ENCODE results near the gene SRRT. TPM values are rescaled to one million over a fixed set of nuclear protein-coding genes. Genes with fewer than 3 reads are reported as not detected.

Gene SRRT
- total and polyA plus RNA-seq, 10 of the 15 experiments (the other 5 are each of a cell fraction or from before 2014, with no cell fraction given) = 11.1 to 254 (median 111) TPM

DNA sequence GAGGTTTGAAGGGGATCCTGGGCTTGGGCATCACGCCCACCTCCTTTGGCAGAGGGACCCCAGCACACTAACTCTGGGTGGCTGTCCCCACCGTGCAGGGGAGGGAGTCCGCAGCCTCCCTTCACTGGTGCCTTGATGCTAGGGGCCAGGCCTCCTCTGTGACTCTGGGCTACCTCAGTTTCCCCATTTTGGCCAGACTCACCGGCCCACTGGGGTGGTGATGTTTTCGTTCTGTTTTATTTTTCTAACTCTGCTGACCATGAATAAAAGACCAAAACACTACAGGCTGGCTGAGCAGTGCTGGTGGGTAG, 8.2 kb upstream of the SRRT start:
- DNase-seq (ENCODE audit: low read depth, low spot score) (no peak), FAIRE-seq (no peak), ATAC-seq (no peak)
- H3K4me3 ChIP-seq = peak overlapping the region; percentile 94; the same call in 1 of the 2 replicates
- TF ChIP-seq NFYA (IDR thresholded peaks at IDR 0.05; ENCODE audit: borderline replicate concordance, low read depth, low read length) (no peak), POLR2A (IDR thresholded peaks at IDR 0.05; ENCODE audit: low read depth, low read length) (peak; percentile 20; the same call in 1 of the 2 replicates), CEBPB (IDR thresholded peaks at IDR 0.05; ENCODE audit: borderline replicate concordance in 1 of 2, low read depth in 2 of 2, low read length in 2 of 2) (no peak), RELA (IDR thresholded peaks at IDR 0.05; ENCODE audit: borderline replicate concordance, partially characterized antibody) (no peak), STAT1 (conservative IDR thresholded peaks at IDR 0.05) (no peak)
- peak overlapping the region; percentile 35; the same call in 1 of the 2 replicates for H2AFZ ChIP-seq (ENCODE audit: control insufficient read depth, low read depth, low read length)
- peak overlapping the region; percentile 95 for H3K9ac ChIP-seq (ENCODE audit: control insufficient read depth, insufficient read depth, low read length)
- WGBS (ENCODE audit: insufficient coverage, insufficient replicate concordance, low lambda C conversion rate, missing lambda C conversion rate) = 33% methylated on average over 5 of the region's 5 CpGs
- H3K9me3 ChIP-seq (replicated peaks; ENCODE audit: control insufficient read depth, insufficient read depth, low read length) = no peaks in the 10 kb centered on the region
- H4K20me1 ChIP-seq (ENCODE audit: control insufficient read depth, insufficient read depth) = no peaks in the 10 kb centered on the region
- peaks cover 22% of the 10 kb centered on the region for H3K79me2 ChIP-seq (ENCODE audit: control insufficient read depth, insufficient read depth, low read length)
- CTCF ChIA-PET = interaction anchor here (1.1 to 1.3 kb wide), 2 partner anchors 14 to 66 kb away, joined by 3 read pairs; partner anchors contain the start of gene SLC12A9
- peak overlapping the region; percentile 92 for H3K27ac ChIP-seq (ENCODE audit: control insufficient read depth, insufficient read depth)
- POLR2A ChIA-PET = interaction anchor here (0.7 to 0.8 kb wide), 3 partner anchors 23 to 260 kb away, joined by 3 to 4 read pairs (median 3); partner anchors contain the start of genes MOSPD3, SERPINE1 and UFSP1
- H3K36me3 ChIP-seq (ENCODE audit: control insufficient read depth in 2 of 2, insufficient read depth in 2 of 2, low read length in 1 of 2) = peaks cover 0 to 2% of the 10 kb centered on the region in 2 experiments; a peak in 3 of 4 replicates
- peak overlapping the region; percentile 72 for H3K4me2 ChIP-seq (ENCODE audit: control insufficient read depth, insufficient read depth)
- RAD21 ChIA-PET (ENCODE audit: unreplicated experiment) = interaction anchor here (0.9 to 1.3 kb wide), 2 partner anchors 10 to 23 kb away, joined by 3 read pairs; partner anchors contain the start of gene UFSP1
- peaks cover 4% of the 10 kb centered on the region for H3K4me1 ChIP-seq (ENCODE audit: control insufficient read depth, insufficient read depth, low read length)
- intact Hi-C loops (cut with micrococcal nuclease; ENCODE audit: unreplicated experiment) (no loop called here), in situ Hi-C loops (cut with MboI) (no loop called here)
- no TSS peak for BruUV-seq (replicated peaks)
- SMC1A ChIA-PET (ENCODE audit: uncharacterized antibody, unreplicated experiment) = interaction anchor here (1.0 kb wide), 1 partner anchor 8 kb away, joined by 3 read pairs; the partner anchor contains the start of gene SRRT
- no peaks in the 10 kb centered on the region for H3K27me3 ChIP-seq (replicated peaks in 1 of 2; ENCODE audit: control insufficient read depth in 2 of 2, insufficient read depth in 2 of 2, low read length in 1 of 2)

DNA sequence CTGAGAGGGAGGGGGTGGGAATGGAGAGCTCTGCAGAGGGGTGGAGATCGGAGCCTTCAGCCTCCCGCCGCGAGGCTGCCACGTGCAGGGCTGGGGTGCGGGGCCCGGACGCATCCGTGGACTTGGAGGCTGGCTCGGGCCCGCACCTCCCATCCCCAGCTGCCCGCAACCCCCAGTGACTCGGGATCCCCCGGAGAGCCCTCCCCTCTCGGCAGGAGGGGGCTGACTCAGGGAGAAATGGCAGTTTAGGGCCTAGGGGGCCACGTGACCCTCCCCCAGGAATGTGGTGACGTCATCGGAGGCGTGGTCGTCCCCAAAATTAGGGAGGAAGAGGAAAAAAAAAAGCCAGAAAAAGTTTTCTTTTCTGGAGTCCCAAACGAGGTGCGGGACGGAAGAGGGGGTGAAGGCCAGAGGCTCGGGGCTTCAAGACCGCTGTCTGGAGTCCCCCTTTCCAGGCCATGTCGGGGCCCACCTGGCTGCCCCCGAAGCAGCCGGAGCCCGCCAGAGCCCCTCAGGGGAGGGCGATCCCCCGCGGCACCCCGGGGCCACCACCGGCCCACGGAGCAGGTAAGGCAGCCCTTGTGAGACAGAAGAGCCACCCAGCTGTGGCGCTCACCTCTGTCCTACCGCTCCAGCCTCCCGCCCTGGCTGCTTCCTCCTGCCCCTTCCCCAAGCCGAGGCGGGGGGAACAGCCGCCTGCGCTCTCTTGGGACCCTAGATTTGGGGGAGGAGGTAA, 7.7 kb upstream of the SRRT start, which contains the start of gene TRIP6:
Gene TRIP6 (plus strand): TSS at position 348 of the 736 bp plus-strand sequence. CDS start 111 bp downstream, at position 459.
- Histone ChIP-seq H2AFZ (ENCODE audit: control insufficient read depth, low read depth, low read length) (peak within 1 kb of the TSS; percentile 35), H3K27ac (ENCODE audit: control insufficient read depth, insufficient read depth) (peak within 1 kb of the TSS; percentile 92), H3K79me2 (ENCODE audit: control insufficient read depth, insufficient read depth, low read length) (peaks cover 22% of the 10 kb centered on the region), H3K9ac (ENCODE audit: control insufficient read depth, insufficient read depth, low read length) (peak within 1 kb of the TSS; percentile 95), H4K20me1 (ENCODE audit: control insufficient read depth, insufficient read depth) (no peaks in the 10 kb centered on the region), H3K9me3 (replicated peaks; ENCODE audit: control insufficient read depth, insufficient read depth, low read length) (no peaks in the 10 kb centered on the region), H3K4me2 (ENCODE audit: control insufficient read depth, insufficient read depth) (peak within 1 kb of the TSS; percentile 72), H3K4me1 (ENCODE audit: control insufficient read depth, insufficient read depth, low read length) (peaks cover 4% of the 10 kb centered on the region), H3K36me3 (ENCODE audit: control insufficient read depth in 2 of 2, insufficient read depth in 2 of 2, low read length in 1 of 2) (peaks cover 0 to 2% of the 10 kb centered on the region in 2 experiments; a peak in 3 of 4 replicates), H3K27me3 (replicated peaks in 1 of 2; ENCODE audit: control insufficient read depth in 2 of 2, insufficient read depth in 2 of 2, low read length in 1 of 2) (no peaks in the 10 kb centered on the region), H3K4me3 (peak within 1 kb of the TSS; percentile 94)
- FAIRE-seq (no peak), DNase-seq (ENCODE audit: low read depth, low spot score) (no peak), ATAC-seq (peak; percentile 81)
- CTCF ChIA-PET = interaction anchor here (1.1 to 1.3 kb wide), 2 partner anchors 15 to 66 kb away, joined by 3 read pairs; partner anchors contain the start of gene SLC12A9
- SMC1A ChIA-PET (ENCODE audit: uncharacterized antibody, unreplicated experiment) = interaction anchor here (1.0 kb wide), 1 partner anchor 8 kb away, joined by 3 read pairs; the partner anchor contains the start of gene SRRT
- in situ Hi-C loops (cut with MboI) (no loop called here), intact Hi-C loops (cut with micrococcal nuclease; ENCODE audit: unreplicated experiment) (no loop called here)
- WGBS (ENCODE audit: insufficient coverage, insufficient replicate concordance, low lambda C conversion rate, missing lambda C conversion rate) = 3% methylated on average over 38 of the region's 42 CpGs
- POLR2A ChIA-PET = interaction anchor here (0.6 to 0.8 kb wide), 4 partner anchors 23 to 259 kb away, joined by 3 to 4 read pairs (median 3); partner anchors contain the start of genes MOSPD3, SERPINE1 and UFSP1
- RAD21 ChIA-PET (ENCODE audit: unreplicated experiment) = interaction anchor here (0.9 to 1.3 kb wide), 2 partner anchors 9 to 23 kb away, joined by 3 read pairs; partner anchors contain the start of gene UFSP1
- TSS peak; percentile 86 for BruUV-seq (replicated peaks)
- TF ChIP-seq CHD4 (IDR thresholded peaks at IDR 0.05) = no peak
- peak; percentile 91 for TF ChIP-seq CREM (IDR thresholded peaks at IDR 0.05; ENCODE audit: low read depth)
- TF ChIP-seq RBBP5 (conservative IDR thresholded peaks at IDR 0.05) = no peak
- TF ChIP-seq, protein P1, sequence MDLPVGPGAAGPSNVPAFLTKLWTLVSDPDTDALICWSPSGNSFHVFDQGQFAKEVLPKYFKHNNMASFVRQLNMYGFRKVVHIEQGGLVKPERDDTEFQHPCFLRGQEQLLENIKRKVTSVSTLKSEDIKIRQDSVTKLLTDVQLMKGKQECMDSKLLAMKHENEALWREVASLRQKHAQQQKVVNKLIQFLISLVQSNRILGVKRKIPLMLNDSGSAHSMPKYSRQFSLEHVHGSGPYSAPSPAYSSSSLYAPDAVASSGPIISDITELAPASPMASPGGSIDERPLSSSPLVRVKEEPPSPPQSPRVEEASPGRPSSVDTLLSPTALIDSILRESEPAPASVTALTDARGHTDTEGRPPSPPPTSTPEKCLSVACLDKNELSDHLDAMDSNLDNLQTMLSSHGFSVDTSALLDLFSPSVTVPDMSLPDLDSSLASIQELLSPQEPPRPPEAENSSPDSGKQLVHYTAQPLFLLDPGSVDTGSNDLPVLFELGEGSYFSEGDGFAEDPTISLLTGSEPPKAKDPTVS (IDR thresholded peaks at IDR 0.05; ENCODE audit: low read depth, low read length) = no peak
- TF ChIP-seq, protein P2, sequence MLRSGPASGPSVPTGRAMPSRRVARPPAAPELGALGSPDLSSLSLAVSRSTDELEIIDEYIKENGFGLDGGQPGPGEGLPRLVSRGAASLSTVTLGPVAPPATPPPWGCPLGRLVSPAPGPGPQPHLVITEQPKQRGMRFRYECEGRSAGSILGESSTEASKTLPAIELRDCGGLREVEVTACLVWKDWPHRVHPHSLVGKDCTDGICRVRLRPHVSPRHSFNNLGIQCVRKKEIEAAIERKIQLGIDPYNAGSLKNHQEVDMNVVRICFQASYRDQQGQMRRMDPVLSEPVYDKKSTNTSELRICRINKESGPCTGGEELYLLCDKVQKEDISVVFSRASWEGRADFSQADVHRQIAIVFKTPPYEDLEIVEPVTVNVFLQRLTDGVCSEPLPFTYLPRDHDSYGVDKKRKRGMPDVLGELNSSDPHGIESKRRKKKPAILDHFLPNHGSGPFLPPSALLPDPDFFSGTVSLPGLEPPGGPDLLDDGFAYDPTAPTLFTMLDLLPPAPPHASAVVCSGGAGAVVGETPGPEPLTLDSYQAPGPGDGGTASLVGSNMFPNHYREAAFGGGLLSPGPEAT (IDR thresholded peaks at IDR 0.05; ENCODE audit: low read depth) = peak; percentile 63
- TF ChIP-seq NFYA (IDR thresholded peaks at IDR 0.05; ENCODE audit: borderline replicate concordance, low read depth, low read length) = no peak
- TF ChIP-seq ZZZ3 (IDR thresholded peaks at IDR 0.05; ENCODE audit: control insufficient read depth, insufficient read length, low read depth) = no peak
